ENCODE data around the gene RGS19. TPM values are rescaled to one million over a fixed set of nuclear protein-coding genes. Genes with fewer than 3 reads are reported as not detected.
"Not testable (repeated sequence)": the region's sequence is repeated elsewhere in the genome, so short reads cannot be mapped to it uniquely, and the experiment has no call there.

Gene RGS19
- total and polyA plus RNA-seq, 3 donors from 2014 or later: 4.4 to 10.4 (median 7.3) TPM

DNA sequence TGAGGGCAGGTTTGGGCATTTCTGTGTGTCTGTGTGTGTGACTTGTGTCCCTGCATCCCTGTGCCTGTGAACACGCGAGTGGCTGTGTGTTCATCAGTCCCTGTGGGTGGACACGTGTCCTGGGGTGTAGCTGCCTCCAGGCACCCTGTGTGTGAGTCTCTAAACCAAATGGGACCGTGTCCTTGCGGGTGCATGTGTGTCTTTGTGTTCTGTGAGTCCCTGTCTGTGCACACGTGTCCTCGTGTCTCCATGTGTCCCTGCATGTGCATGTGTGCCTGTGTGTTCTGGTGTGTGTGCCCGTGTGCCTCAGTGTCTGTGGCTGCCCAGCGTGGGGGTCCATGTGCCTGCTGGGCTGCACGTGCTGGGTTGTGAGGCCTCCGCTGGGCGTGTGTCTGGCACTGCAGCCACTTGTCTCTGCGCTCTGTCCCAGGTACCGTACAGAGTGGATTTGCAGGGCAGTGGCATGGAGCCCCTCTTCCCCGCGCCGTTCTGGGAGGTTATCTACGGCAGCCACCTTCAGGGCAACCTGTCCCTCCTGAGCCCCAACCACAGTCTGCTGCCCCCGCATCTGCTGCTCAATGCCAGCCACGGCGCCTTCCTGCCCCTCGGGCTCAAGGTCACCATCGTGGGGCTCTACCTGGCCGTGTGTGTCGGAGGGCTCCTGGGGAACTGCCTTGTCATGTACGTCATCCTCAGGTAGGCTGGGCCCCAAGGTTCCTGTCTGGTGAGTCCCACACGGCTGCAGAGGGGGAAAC lies 13.1 kb upstream of the RGS19 start:
- Histone ChIP-seq H3K27me3 (no peaks in the 10 kb centered on the region), H3K4me3 (no peak overlapping the region), H3K9me3 (no peaks in the 10 kb centered on the region), H3K27ac (no peak overlapping the region), H3K4me1 (no peaks in the 10 kb centered on the region), H3K36me3 (ENCODE audit: low read depth, missing control alignments) (no peaks in the 10 kb centered on the region)
- intact Hi-C loops (cut with DNase I; ENCODE audit: low total_unique reads): no loop called here
- 50 to 61% methylated on average over 11 to 25 of the region's 27 CpGs for WGBS, 2 donors
- no peak for DNase-seq
- TF ChIP-seq POLR2A (IDR thresholded peaks at IDR 0.05): no peak
- TF ChIP-seq, protein P1, sequence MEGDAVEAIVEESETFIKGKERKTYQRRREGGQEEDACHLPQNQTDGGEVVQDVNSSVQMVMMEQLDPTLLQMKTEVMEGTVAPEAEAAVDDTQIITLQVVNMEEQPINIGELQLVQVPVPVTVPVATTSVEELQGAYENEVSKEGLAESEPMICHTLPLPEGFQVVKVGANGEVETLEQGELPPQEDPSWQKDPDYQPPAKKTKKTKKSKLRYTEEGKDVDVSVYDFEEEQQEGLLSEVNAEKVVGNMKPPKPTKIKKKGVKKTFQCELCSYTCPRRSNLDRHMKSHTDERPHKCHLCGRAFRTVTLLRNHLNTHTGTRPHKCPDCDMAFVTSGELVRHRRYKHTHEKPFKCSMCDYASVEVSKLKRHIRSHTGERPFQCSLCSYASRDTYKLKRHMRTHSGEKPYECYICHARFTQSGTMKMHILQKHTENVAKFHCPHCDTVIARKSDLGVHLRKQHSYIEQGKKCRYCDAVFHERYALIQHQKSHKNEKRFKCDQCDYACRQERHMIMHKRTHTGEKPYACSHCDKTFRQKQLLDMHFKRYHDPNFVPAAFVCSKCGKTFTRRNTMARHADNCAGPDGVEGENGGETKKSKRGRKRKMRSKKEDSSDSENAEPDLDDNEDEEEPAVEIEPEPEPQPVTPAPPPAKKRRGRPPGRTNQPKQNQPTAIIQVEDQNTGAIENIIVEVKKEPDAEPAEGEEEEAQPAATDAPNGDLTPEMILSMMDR (IDR thresholded peaks at IDR 0.05): no peak

DNA sequence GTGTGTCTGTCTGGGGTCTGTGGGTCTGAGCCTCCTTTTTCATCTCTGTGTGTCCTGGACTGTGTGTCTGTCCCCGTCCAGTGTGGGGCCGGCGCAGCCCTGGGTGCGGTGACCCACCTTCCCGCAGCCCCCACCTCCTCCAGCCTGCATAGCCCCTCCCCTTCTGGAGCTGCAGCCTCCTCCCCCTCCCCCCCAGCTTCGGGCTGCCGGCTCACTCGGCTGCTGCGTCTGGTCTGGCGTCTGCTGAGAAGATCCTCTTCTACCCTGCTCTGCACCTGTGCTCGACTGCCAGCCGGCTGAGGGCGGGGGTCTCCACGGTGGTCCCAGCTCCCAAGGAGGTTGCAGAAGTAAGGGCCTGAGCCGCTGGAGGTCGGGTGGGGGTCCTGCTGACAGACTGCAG lies 12.5 kb upstream of the RGS19 start:
- no peaks in the 10 kb centered on the region for H3K4me1 ChIP-seq
- intact Hi-C loops (cut with DNase I; ENCODE audit: low total_unique reads): no loop called here
- no peak overlapping the region for H3K4me3 ChIP-seq
- no peaks in the 10 kb centered on the region for H3K27me3 ChIP-seq
- WGBS, 2 donors: 38 to 39% methylated on average over 5 to 16 of the region's 16 CpGs
- no peaks in the 10 kb centered on the region for H3K36me3 ChIP-seq (ENCODE audit: low read depth, missing control alignments)
- TF ChIP-seq POLR2A (IDR thresholded peaks at IDR 0.05): no peak
- TF ChIP-seq, protein P1 (IDR thresholded peaks at IDR 0.05): no peak
- H3K27ac ChIP-seq: no peak overlapping the region
- no peak for DNase-seq
- H3K9me3 ChIP-seq: no peaks in the 10 kb centered on the region

DNA sequence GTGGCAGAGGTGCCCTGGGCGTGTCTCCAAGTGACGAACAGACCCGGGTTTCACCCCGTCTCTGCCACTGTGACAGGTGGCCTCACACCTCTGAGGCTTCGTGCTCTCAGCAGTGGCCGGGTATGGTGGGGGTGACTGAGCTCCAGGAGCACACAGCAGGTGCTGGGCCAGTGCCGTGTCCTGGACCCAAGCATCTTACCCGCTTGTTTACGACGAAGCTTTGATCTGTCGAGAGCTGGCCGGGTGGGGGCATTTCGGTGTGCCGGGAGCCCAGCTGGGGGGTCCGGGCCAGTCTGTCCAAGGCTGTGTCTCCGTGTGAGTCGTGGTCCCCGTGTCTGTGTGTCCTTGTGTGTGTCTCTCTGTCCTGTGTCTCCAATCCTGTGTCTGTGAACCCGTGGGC lies 12.0 kb upstream of the RGS19 start:
- no peak overlapping the region for H3K4me3 ChIP-seq

DNA sequence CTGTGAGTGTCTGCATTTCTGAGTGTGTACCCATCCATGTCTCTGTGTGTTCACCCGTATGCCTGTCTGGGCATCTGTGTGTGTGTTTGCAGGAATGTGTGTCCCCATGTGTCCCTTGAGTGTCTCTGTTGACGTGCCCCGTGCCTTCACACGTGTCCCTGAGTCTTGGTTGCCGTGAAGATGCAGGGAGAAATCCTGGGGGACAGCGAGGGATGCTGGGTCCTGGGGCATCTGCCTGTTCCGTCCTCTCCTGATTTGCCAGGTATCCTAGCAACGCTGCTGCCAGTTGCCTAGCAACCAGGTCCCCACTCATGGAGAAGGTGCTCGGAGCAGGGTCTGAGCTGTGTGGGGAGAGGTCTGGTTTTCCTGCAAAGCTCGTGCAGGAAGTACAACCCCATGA lies 10.8 kb upstream of the RGS19 start:
- 70 to 93% methylated on average over 5 to 10 of the region's 10 CpGs for WGBS, 2 donors
- no peak for DNase-seq
- TF ChIP-seq POLR2A (IDR thresholded peaks at IDR 0.05): no peak
- TF ChIP-seq, protein P1 (IDR thresholded peaks at IDR 0.05): no peak
- Histone ChIP-seq H3K4me1 (no peaks in the 10 kb centered on the region), H3K27ac (no peak overlapping the region), H3K4me3 (no peak overlapping the region), H3K9me3 (no peaks in the 10 kb centered on the region), H3K36me3 (ENCODE audit: low read depth, missing control alignments) (no peaks in the 10 kb centered on the region), H3K27me3 (no peaks in the 10 kb centered on the region)
- intact Hi-C loops (cut with DNase I; ENCODE audit: low total_unique reads): no loop called here

More for the DNA sequence above, 12.0 kb upstream of the RGS19 start:
- H3K9me3 ChIP-seq: no peaks in the 10 kb centered on the region
- 43 to 83% methylated on average over 1 to 19 of the region's 19 CpGs for WGBS, 2 donors
- H3K27me3 ChIP-seq: no peaks in the 10 kb centered on the region
- intact Hi-C loops (cut with DNase I; ENCODE audit: low total_unique reads): no loop called here
- no peak overlapping the region for H3K27ac ChIP-seq
- no peak for TF ChIP-seq POLR2A (IDR thresholded peaks at IDR 0.05)
- TF ChIP-seq, protein P1 (IDR thresholded peaks at IDR 0.05): no peak
- no peaks in the 10 kb centered on the region for H3K4me1 ChIP-seq
- H3K36me3 ChIP-seq (ENCODE audit: low read depth, missing control alignments): no peaks in the 10 kb centered on the region
- DNase-seq: no peak

DNA sequence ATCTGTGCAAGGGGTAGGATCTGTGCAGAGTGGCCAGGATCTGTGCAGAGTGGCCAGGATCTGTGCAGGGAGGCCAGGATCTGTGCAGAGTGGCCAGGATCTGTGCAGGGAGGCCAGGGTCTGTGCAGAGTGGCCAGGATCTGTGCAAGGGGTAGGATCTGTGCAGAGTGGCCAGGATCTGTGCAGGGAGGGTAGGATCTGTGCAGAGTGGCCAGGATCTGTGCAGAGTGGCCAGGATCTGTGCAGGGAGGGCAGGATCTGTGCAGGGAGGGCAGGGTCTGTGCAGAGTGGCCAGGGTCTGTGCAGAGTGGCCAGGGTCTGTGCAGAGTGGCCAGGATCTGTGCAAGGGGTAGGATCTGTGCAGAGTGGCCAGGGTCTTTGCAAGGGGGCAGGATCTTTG lies 9.3 kb upstream of the RGS19 start:
- H3K27me3 ChIP-seq; H3K36me3 ChIP-seq (ENCODE audit: low read depth, missing control alignments); intact Hi-C loops (cut with DNase I; ENCODE audit: low total_unique reads); H3K27ac ChIP-seq; H3K4me3 ChIP-seq; H3K4me1 ChIP-seq; DNase-seq; H3K9me3 ChIP-seq: not testable (repeated sequence)

DNA sequence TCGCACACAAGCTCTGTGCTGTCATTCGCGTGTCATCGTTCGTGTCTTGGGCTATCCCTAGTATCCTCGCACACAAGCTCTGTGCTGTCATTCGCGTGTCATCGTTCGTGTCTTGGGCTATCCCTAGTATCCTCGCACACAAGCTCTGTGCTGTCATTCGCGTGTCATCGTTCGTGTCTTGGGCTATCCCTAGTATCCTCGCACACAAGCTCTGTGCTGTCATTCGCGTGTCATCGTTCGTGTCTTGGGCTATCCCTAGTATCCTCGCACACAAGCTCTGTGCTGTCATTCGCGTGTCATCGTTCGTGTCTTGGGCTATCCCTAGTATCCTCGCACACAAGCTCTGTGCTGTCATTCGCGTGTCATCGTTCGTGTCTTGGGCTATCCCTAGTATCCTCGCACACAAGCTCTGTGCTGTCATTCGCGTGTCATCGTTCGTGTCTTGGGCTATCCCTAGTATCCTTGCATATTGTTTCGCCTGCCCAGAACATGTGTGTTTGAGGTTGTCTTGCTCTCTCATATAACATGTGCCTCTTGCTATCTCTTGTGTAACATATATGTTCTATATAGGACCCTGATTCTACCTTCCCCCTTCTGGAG lies 8.0 kb upstream of the RGS19 start:
- H3K27ac ChIP-seq; H3K4me3 ChIP-seq; H3K36me3 ChIP-seq (ENCODE audit: low read depth, missing control alignments); H3K27me3 ChIP-seq; H3K9me3 ChIP-seq; DNase-seq; intact Hi-C loops (cut with DNase I; ENCODE audit: low total_unique reads): not testable (repeated sequence)
- 98 to 99% methylated on average over 8 to 10 of the region's 36 CpGs for WGBS, 2 donors
- H3K4me1 ChIP-seq: peaks cover 11% of the 10 kb centered on the region
